GM18951 (cell line): Measurements from ENCODE around the gene SPOCK1.

ENCODE experiments used
- POLR2A ChIP-seq: IDR thresholded peaks from 4 replicates; pipeline ENCODE4 v1.6.1; 2011; ENCODE audit warnings: mild to moderate bottlenecking; ENCODE audit not compliant: insufficient read length, insufficient read depth; ENCODE audit errors: extremely low read depth
- in situ Hi-C: fragments of 300-500 bp; cut with MboI; formaldehyde crosslinking; loops from one replicate; pipeline ENCODE4 v1.12.0; 2022; ENCODE audit warnings: low sequenced_read_pairs, mixed read lengths, inconsistent platforms; ENCODE audit not compliant: unreplicated experiment

The SPOCK1 gene

GRCh38 chr5:137282216-137282615 is 216.9 kb downstream of the SPOCK1 start:
- TF ChIP-seq POLR2A = no peak
- in situ Hi-C loops = no loop called here

- TF ChIP-seq POLR2A = no peak
- in situ Hi-C loops = no loop called here
Observed at GRCh38 chr5:137281201-137281600, 217.9 kb downstream of the SPOCK1 start.

GRCh38 chr5:137280656-137281055 is 218.5 kb downstream of the SPOCK1 start:
- in situ Hi-C loops = no loop called here
- no peak for TF ChIP-seq POLR2A

- in situ Hi-C loops = no loop called here
- no peak for TF ChIP-seq POLR2A
Observed at GRCh38 chr5:137279521-137280231, 219.4 kb downstream of the SPOCK1 start.

- no peak for TF ChIP-seq POLR2A
- in situ Hi-C loops = no loop called here
Observed at GRCh38 chr5:137278476-137278875, 220.7 kb downstream of the SPOCK1 start.

GRCh38 chr5:137275083-137275482 is 224.0 kb downstream of the SPOCK1 start:
- in situ Hi-C loops = no loop called here
- TF ChIP-seq POLR2A = no peak

- in situ Hi-C loops = no loop called here
- TF ChIP-seq POLR2A = no peak
Observed at GRCh38 chr5:137273511-137273910, 225.6 kb downstream of the SPOCK1 start.

- in situ Hi-C loops = no loop called here
- TF ChIP-seq POLR2A = no peak
Observed at GRCh38 chr5:137272831-137273230, 226.3 kb downstream of the SPOCK1 start.

GRCh38 chr5:137269946-137270345 is 229.2 kb downstream of the SPOCK1 start:
- TF ChIP-seq POLR2A = no peak
- in situ Hi-C loops = no loop called here

GRCh38 chr5:137269274-137269673 is 229.9 kb downstream of the SPOCK1 start:
- no peak for TF ChIP-seq POLR2A
- in situ Hi-C loops = no loop called here

GRCh38 chr5:137268646-137269045 is 230.5 kb downstream of the SPOCK1 start:
- no peak for TF ChIP-seq POLR2A
- in situ Hi-C loops = no loop called here

GRCh38 chr5:137266186-137266585 is 232.9 kb downstream of the SPOCK1 start:
- in situ Hi-C loops = no loop called here

GRCh38 chr5:137265457-137265856 is 233.7 kb downstream of the SPOCK1 start:
- in situ Hi-C loops = no loop called here
- TF ChIP-seq POLR2A = no peak

More at GRCh38 chr5:137266186-137266585, 232.9 kb downstream of the SPOCK1 start:
- TF ChIP-seq POLR2A = no peak

GRCh38 chr5:137264573-137264972 is 234.6 kb downstream of the SPOCK1 start:
- TF ChIP-seq POLR2A = no peak
- in situ Hi-C loops = no loop called here
